ENCODE measurements around the gene CNTNAP5. TPM values are rescaled to one million over a fixed set of nuclear protein-coding genes. Genes with fewer than 3 reads are reported as not detected.

Gene CNTNAP5
- total and polyA plus RNA-seq, 2 donors (not counting 1 experiment from before 2014, with no cell fraction given): not detected

DNA sequence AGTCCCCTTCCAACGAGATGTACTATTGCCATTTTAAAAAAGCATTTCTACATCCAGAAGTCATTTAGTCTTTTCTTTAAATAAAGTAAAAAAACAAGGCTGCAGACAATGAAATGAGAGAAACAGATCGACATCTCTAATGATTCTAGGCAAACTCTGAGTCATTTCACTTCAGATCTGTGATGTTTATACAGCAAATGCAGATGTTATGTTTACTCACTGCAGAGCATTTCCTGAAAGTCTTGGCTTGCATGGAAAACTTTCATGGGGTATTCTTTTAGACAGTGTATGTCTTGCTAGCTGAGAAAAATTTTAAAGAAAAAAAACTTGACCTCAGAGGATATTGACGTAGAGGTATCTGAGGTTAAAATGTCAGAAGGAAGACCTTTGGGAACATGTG is 797.4 kb downstream of the CNTNAP5 start:
- POLR2A ChIA-PET: no interaction called here
- H3K4me1 ChIP-seq (ENCODE audit: control insufficient read depth in 2 of 2, insufficient read depth in 2 of 2, low read length in 2 of 2): no peaks in the 10 kb centered on the region
- no peak overlapping the region for H3K27ac ChIP-seq (ENCODE audit: low read length in 2 of 2)
- H3K4me2 ChIP-seq (replicated peaks; ENCODE audit: low read depth, low read length, poor library complexity, severe bottlenecking): no peak overlapping the region
- H4K20me1 ChIP-seq (ENCODE audit: control insufficient read depth, insufficient read depth, low read length, poor library complexity, severe bottlenecking): no peaks in the 10 kb centered on the region
- Mint-ChIP-seq H3K27ac (no peak overlapping the region), H3K9me3 (ENCODE audit: insufficient read depth) (peaks cover 3% of the 10 kb centered on the region), H3K27me3 (no peaks in the 10 kb centered on the region), H3K4me1 (no peaks in the 10 kb centered on the region), H3K4me3 (no peak overlapping the region)
- DNase-seq (no peak), ATAC-seq (ENCODE audit: low read depth) (no peak)
- no peak overlapping the region for H3K4me3 ChIP-seq (ENCODE audit: control extremely low read depth in 1 of 5, extremely low read depth in 1 of 5, insufficient read depth in 1 of 5, low read depth in 2 of 5, low read length in 4 of 5)
- H3K9ac ChIP-seq (ENCODE audit: low read length): no peak overlapping the region
- WGBS (ENCODE audit: insufficient coverage): no CpG with 5 or more reads among the region's 3 CpGs
- no peaks in the 10 kb centered on the region for H3K27me3 ChIP-seq (replicated peaks in 1 of 4; ENCODE audit: control extremely low read depth in 1 of 4, control insufficient read depth in 3 of 4, insufficient read depth in 4 of 4, low read length in 3 of 4)
- H2AFZ ChIP-seq (ENCODE audit: insufficient read depth, low read depth, low read length, poor library complexity, severe bottlenecking): no peak overlapping the region
- CTCF ChIA-PET: interaction anchor here (1.0 kb wide), 1 partner anchor 13 kb away, joined by 3 read pairs; no protein-coding TSS in a partner anchor
- H3K9me3 ChIP-seq (ENCODE audit: control extremely low read depth in 1 of 3, control insufficient read depth in 2 of 3, insufficient read depth in 1 of 3, low read length in 2 of 3): peaks cover 0 to 4% (median 0%) of the 10 kb centered on the region in 3 donors
- H3K79me2 ChIP-seq (ENCODE audit: control insufficient read depth, insufficient read depth, low read length): no peaks in the 10 kb centered on the region
- intact Hi-C loops (cut with micrococcal nuclease): no loop called here
- no peaks in the 10 kb centered on the region for H3K36me3 ChIP-seq (replicated peaks in 1 of 2; ENCODE audit: control extremely low read depth in 1 of 2, control insufficient read depth in 1 of 2, extremely low read depth in 1 of 2, insufficient read depth in 2 of 2, low read length in 1 of 2)
- TF ChIP-seq, protein P1, sequence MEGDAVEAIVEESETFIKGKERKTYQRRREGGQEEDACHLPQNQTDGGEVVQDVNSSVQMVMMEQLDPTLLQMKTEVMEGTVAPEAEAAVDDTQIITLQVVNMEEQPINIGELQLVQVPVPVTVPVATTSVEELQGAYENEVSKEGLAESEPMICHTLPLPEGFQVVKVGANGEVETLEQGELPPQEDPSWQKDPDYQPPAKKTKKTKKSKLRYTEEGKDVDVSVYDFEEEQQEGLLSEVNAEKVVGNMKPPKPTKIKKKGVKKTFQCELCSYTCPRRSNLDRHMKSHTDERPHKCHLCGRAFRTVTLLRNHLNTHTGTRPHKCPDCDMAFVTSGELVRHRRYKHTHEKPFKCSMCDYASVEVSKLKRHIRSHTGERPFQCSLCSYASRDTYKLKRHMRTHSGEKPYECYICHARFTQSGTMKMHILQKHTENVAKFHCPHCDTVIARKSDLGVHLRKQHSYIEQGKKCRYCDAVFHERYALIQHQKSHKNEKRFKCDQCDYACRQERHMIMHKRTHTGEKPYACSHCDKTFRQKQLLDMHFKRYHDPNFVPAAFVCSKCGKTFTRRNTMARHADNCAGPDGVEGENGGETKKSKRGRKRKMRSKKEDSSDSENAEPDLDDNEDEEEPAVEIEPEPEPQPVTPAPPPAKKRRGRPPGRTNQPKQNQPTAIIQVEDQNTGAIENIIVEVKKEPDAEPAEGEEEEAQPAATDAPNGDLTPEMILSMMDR (IDR thresholded peaks at IDR 0.05): no peak

DNA sequence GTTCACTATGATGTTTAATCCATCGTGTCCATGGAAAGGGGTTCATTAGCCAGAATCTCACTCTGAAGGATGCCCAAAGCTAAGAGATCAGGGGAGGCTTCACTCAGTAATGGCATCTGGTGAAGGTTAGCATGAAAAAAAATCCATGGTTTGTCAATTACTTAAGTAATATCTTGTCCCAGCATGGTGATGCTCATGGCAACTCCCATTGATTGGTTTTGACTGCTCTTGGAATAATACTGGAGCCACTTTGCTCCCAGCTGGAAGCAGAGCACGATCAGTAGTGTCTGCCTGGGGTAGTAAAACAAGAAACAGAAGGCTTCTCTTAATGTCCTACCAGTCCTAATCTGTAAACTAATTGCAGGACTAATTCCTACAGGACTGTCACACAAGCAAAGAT is 799.4 kb downstream of the CNTNAP5 start:
- H3K27me3 ChIP-seq (replicated peaks in 1 of 4; ENCODE audit: control extremely low read depth in 1 of 4, control insufficient read depth in 3 of 4, insufficient read depth in 4 of 4, low read length in 3 of 4): no peaks in the 10 kb centered on the region
- Mint-ChIP-seq H3K27ac (no peak overlapping the region), H3K4me1 (no peaks in the 10 kb centered on the region), H3K4me3 (no peak overlapping the region), H3K27me3 (no peaks in the 10 kb centered on the region), H3K9me3 (ENCODE audit: insufficient read depth) (peaks cover 3% of the 10 kb centered on the region)
- no peak overlapping the region for H2AFZ ChIP-seq (ENCODE audit: insufficient read depth, low read depth, low read length, poor library complexity, severe bottlenecking)
- WGBS (ENCODE audit: insufficient coverage): 80% methylated on average over 1 of the region's 2 CpGs
- no peak overlapping the region for H3K9ac ChIP-seq (ENCODE audit: low read length)
- CTCF ChIA-PET: no interaction called here
- ATAC-seq (ENCODE audit: low read depth): no peak
- intact Hi-C loops (cut with micrococcal nuclease): no loop called here
- H3K4me1 ChIP-seq (ENCODE audit: control insufficient read depth in 2 of 2, insufficient read depth in 2 of 2, low read length in 2 of 2): no peaks in the 10 kb centered on the region
- no peaks in the 10 kb centered on the region for H4K20me1 ChIP-seq (ENCODE audit: control insufficient read depth, insufficient read depth, low read length, poor library complexity, severe bottlenecking)
- no peak for DNase-seq
- H3K27ac ChIP-seq (ENCODE audit: low read length in 2 of 2): no peak overlapping the region
- TF ChIP-seq EZH2 (IDR thresholded peaks at IDR 0.05; ENCODE audit: borderline replicate concordance, insufficient read depth, low read depth, low read length, poor library complexity, severe bottlenecking): no peak
- TF ChIP-seq, protein P1 (IDR thresholded peaks at IDR 0.05): no peak
- POLR2A ChIA-PET: no interaction called here
- no peak overlapping the region for H3K4me2 ChIP-seq (replicated peaks; ENCODE audit: low read depth, low read length, poor library complexity, severe bottlenecking)
- no peaks in the 10 kb centered on the region for H3K79me2 ChIP-seq (ENCODE audit: control insufficient read depth, insufficient read depth, low read length)
- no peak overlapping the region for H3K4me3 ChIP-seq (ENCODE audit: control extremely low read depth in 1 of 5, extremely low read depth in 1 of 5, insufficient read depth in 1 of 5, low read depth in 2 of 5, low read length in 4 of 5)
- H3K9me3 ChIP-seq (ENCODE audit: control extremely low read depth in 1 of 3, control insufficient read depth in 2 of 3, insufficient read depth in 1 of 3, low read length in 2 of 3): peaks cover 0 to 4% (median 4%) of the 10 kb centered on the region in 3 donors
- H3K36me3 ChIP-seq (replicated peaks in 1 of 2; ENCODE audit: control extremely low read depth in 1 of 2, control insufficient read depth in 1 of 2, extremely low read depth in 1 of 2, insufficient read depth in 2 of 2, low read length in 1 of 2): no peaks in the 10 kb centered on the region
